Heart left ventricle (tissue), 13 donors: Measurements from ENCODE around the gene CXXC5.

Source experiments
- POLR2A ChIP-seq, 2 donors: fragments of 450-650 bp; IDR thresholded peaks; one replicate each; pipeline ENCODE4 v1.6.1; 2017; ENCODE audit warnings: antibody characterized with exemption in 2 of 2, mild to moderate bottlenecking in 2 of 2, moderate library complexity in 2 of 2
- TF ChIP-seq, protein P1 (sequence below), 12 donors: fragments of 200-600 bp; sonication (generic) in 4 of 12; IDR thresholded peaks; one replicate each; pipeline versions ENCODE4 v1.5.0 to v1.8.0; 2018 to 2022; ENCODE audit warnings: antibody characterized with exemption in 12 of 12, mild to moderate bottlenecking in 5 of 12
- donor health status: ischemic (EF 13 %, LVEDD 7.1; RV severe dilation, severe dysfunction).
- donor health status: DM: no; HTN: yes; CAD: no.
- donor health status: DM: no; HTN: no; CAD: no.
- donor health status: ischemic (EF 25% LVEDD 6.9; RV normal size, moderate dysfunction).
- donor health status: ischemic (EF 25% LVEDD 5.7; RV mildly dilated, moderate dysfunction).
- donor health status: ischemic (EF 35%, LVEDD 5.7; RV mildly dilated, moderate dysfunction).
- donor health status: nonischemic (EF 11% LVEDD 7.7; RV severe dilation, severe dysfunction).
- donor health status: DM: yes; HTN: yes; CAD: no.
- donor health status: PGD.
- donor health status: ischemic (EF 29% LVEDD 5.4; RV normal size, mild dysfunction).
- donor health status: nonischemic (EF 23%, LVEDD 6.1; RV moderate dilation, normal function).

DNA sequence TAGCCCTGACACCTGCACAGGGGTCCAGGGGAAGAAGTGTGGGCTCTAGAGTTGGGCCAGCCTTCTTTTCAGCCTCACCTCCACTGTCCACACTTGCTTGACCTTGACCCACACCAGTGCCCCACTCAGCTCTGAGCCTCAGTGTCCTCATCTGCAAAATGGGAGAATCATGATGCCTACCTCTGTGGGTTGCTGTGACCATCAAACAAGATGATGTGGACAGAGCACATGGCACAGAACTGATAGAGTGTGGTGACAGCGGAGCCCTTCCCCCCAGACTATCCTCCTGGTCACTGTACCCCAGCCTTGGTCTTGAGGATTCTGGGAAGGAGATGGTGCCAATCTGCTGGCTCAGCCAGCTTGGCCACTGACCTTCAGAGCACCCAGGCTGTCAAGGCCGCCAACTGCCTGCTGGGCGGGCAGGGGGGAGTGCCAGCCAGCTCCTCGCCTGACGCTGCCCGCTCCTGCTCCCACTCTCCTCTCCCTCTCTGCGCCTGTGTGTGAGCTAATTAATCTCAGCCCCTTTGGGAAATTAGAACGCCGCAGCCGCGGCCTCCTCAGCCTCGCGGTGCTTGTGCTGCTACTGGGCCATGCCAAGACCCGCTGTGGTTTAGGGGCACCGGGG is 16.7 kb downstream of the CXXC5 start:
- TF ChIP-seq, protein P1, sequence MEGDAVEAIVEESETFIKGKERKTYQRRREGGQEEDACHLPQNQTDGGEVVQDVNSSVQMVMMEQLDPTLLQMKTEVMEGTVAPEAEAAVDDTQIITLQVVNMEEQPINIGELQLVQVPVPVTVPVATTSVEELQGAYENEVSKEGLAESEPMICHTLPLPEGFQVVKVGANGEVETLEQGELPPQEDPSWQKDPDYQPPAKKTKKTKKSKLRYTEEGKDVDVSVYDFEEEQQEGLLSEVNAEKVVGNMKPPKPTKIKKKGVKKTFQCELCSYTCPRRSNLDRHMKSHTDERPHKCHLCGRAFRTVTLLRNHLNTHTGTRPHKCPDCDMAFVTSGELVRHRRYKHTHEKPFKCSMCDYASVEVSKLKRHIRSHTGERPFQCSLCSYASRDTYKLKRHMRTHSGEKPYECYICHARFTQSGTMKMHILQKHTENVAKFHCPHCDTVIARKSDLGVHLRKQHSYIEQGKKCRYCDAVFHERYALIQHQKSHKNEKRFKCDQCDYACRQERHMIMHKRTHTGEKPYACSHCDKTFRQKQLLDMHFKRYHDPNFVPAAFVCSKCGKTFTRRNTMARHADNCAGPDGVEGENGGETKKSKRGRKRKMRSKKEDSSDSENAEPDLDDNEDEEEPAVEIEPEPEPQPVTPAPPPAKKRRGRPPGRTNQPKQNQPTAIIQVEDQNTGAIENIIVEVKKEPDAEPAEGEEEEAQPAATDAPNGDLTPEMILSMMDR (IDR thresholded peaks at IDR 0.05), result no peak
- no peak for TF ChIP-seq POLR2A (IDR thresholded peaks at IDR 0.05)
